ENCODE results near the gene ITIH1. TPM values are rescaled to one million over a fixed set of nuclear protein-coding genes. Genes with fewer than 3 reads are reported as not detected.

ITIH1 gene
- polyA plus RNA-seq, 2 of the 4 experiments (the other 2 are of a cell fraction) = not detected

GRCh38 chr3:52839268-52839575 lies 61.8 kb downstream of the ITIH1 start:
- FAIRE-seq (no peak), DNase-seq (ENCODE audit: low read depth in 1 of 2, low spot score in 1 of 2) (no peak), ATAC-seq (no peak)
- POLR2A ChIA-PET = no interaction called here
- Histone ChIP-seq H3K4me1 (no peaks in the 10 kb centered on the region), H3K4me3 (no peak overlapping the region), H3K4me2 (no peak overlapping the region), H3K9me3 (no peaks in the 10 kb centered on the region), H3K27ac (no peak overlapping the region)
- WGBS (ENCODE audit: missing lambda C conversion rate) = 75% methylated on average over 2 of the region's 2 CpGs
- TF ChIP-seq CHD2 (IDR thresholded peaks at IDR 0.05; ENCODE audit: low read length, partially characterized antibody) = no peak
- no peak for TF ChIP-seq ZFP36 (IDR thresholded peaks at IDR 0.05; ENCODE audit: borderline replicate concordance, partially characterized antibody)
- no peak for TF ChIP-seq EHMT2 (IDR thresholded peaks at IDR 0.05; ENCODE audit: low read depth)
- TF ChIP-seq NFE2L2 (conservative IDR thresholded peaks at IDR 0.05; ENCODE audit: low read length) = no peak
- CTCF ChIA-PET = interaction anchor here (1.1 to 1.6 kb wide), 4 partner anchors 9 to 14 kb away, joined by 3 to 6 read pairs (median 4); no protein-coding TSS in a partner anchor

- CTCF ChIA-PET = interaction anchor here (1.1 to 3.0 kb wide), 3 partner anchors 8 to 11 kb away, joined by 3 to 10 read pairs (median 3); no protein-coding TSS in a partner anchor
- ATAC-seq = no peak
- Histone ChIP-seq H3K4me2 (no peak overlapping the region), H3K4me3 (no peak overlapping the region), H3K27ac (no peak overlapping the region), H3K4me1 (no peaks in the 10 kb centered on the region), H3K9me3 (no peaks in the 10 kb centered on the region)
- WGBS (ENCODE audit: missing lambda C conversion rate) = 81% methylated on average over 23 of the region's 23 CpGs
- TF ChIP-seq HOXB5 (CRISPR knock-in tag; IDR thresholded peaks at IDR 0.05) (no peak), EHMT2 (IDR thresholded peaks at IDR 0.05; ENCODE audit: low read depth) (no peak), ATOH8 (CRISPR knock-in tag; IDR thresholded peaks at IDR 0.05; ENCODE audit: low read depth) (no peak), HES2 (IDR thresholded peaks at IDR 0.05) (no peak), POLR2AphosphoS2 (conservative IDR thresholded peaks at IDR 0.05; ENCODE audit: low read length) (no peak)
- no peak for DNase-seq (ENCODE audit: low read depth in 1 of 2, low spot score in 1 of 2)
- POLR2A ChIA-PET = no interaction called here
- FAIRE-seq = no peak
Observed at GRCh38 chr3:52839892-52840545, 62.6 kb downstream of the ITIH1 start.

DNA sequence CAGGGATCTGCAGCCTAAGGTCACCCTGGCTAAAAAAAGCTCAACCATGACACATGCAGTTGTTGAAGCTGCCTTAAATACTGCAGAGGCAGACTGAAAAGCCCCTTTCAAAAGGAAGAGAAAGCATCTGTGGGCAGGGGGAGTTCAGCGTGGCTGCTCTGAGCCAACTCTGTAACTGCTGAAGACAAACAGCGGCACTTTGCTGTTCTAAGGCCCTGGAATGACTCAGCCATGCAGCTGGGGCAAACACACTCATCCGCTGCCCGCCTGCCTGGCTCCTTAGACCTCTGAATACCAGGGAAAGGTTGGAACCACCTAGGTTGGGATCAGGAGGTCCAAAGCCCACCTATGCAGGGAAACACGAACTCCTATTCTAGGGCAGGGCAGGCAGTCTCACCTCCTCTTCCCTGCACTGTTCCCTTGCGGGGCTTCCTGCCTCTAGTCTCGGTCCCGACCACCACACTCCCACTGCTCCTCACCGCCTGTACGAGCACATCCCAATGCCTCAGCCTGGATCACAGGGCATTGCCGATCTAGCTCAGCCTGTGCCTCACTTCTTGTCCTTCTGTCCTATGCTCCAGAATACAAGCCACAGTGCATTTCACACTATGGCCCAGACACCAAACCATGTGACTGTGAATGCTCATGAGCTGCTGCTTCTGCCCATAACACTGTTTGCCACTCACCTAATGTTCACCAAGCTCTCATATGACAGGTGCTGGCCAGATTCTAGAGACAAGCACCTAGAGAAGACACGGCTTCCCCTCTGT lies 64.0 kb downstream of the ITIH1 start:
- ATAC-seq = no peak
- no peak for DNase-seq (ENCODE audit: low read depth in 1 of 2, low spot score in 1 of 2)
- no peak for FAIRE-seq
- no peak overlapping the region for H3K4me2 ChIP-seq
- H3K27ac ChIP-seq = no peak overlapping the region
- TF ChIP-seq FOXS1 (CRISPR knock-in tag; IDR thresholded peaks at IDR 0.05) (no peak), MAX (IDR thresholded peaks at IDR 0.05) (no peak)
- TF ChIP-seq, protein P1, sequence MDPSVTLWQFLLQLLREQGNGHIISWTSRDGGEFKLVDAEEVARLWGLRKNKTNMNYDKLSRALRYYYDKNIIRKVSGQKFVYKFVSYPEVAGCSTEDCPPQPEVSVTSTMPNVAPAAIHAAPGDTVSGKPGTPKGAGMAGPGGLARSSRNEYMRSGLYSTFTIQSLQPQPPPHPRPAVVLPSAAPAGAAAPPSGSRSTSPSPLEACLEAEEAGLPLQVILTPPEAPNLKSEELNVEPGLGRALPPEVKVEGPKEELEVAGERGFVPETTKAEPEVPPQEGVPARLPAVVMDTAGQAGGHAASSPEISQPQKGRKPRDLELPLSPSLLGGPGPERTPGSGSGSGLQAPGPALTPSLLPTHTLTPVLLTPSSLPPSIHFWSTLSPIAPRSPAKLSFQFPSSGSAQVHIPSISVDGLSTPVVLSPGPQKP (IDR thresholded peaks at IDR 0.05; ENCODE audit: low read depth, low read length) = no peak
- no peak overlapping the region for H3K4me3 ChIP-seq
- H3K9me3 ChIP-seq = no peaks in the 10 kb centered on the region
- POLR2A ChIA-PET = no interaction called here
- CTCF ChIA-PET = interaction anchor here (0.7 to 3.0 kb wide), 3 partner anchors 9 to 102 kb away, joined by 3 to 10 read pairs (median 3); no protein-coding TSS in a partner anchor
- H3K4me1 ChIP-seq = no peaks in the 10 kb centered on the region
- WGBS (ENCODE audit: missing lambda C conversion rate) = 82% methylated on average over 10 of the region's 12 CpGs

Small RNAs within 50 kb of the gene (small RNA-seq; reads per million reads assigned to genes)
- gene AC006254.2 = 0 reads per million in 6 experiments
- gene MUSTN1 = 0 reads per million in 6 experiments

Other genes with a start within 250 kb of the ITIH1 start
- gene NT5DC2, start 243.7 kb upstream of the ITIH1 start, polyA plus RNA-seq (2011; rRNA removed) = 23.2 and 50.4 TPM in 2 replicates
- gene NT5DC2, start 243.7 kb upstream of the ITIH1 start, polyA plus RNA-seq (2017; fragmentation: RNase III; extraction: RNeasy Plus Mini Kit Qiagen cat#74134 plus additional on column Dnase treatment) = 71.6 to 82.0 TPM (median 81.1 TPM) in 3 replicates
- 9.3 and 11.7 TPM in 2 replicates for gene UQCC5, start 241.0 kb upstream of the ITIH1 start, polyA plus RNA-seq (2011; rRNA removed)
- 60.8 to 66.7 TPM (median 63.3 TPM) in 3 replicates for gene UQCC5, start 241.0 kb upstream of the ITIH1 start, polyA plus RNA-seq (2017; fragmentation: RNase III; extraction: RNeasy Plus Mini Kit Qiagen cat#74134 plus additional on column Dnase treatment)
- 21.6 and 24.9 TPM in 2 replicates for gene PBRM1, start 91.7 kb upstream of the ITIH1 start, polyA plus RNA-seq (2011; rRNA removed)
- gene PBRM1, start 91.7 kb upstream of the ITIH1 start, polyA plus RNA-seq (2017; fragmentation: RNase III; extraction: RNeasy Plus Mini Kit Qiagen cat#74134 plus additional on column Dnase treatment) = 15.0 to 16.7 TPM (median 15.4 TPM) in 3 replicates
- gene GNL3, start 91.6 kb upstream of the ITIH1 start, polyA plus RNA-seq (2011; rRNA removed) = 125 and 139 TPM in 2 replicates
- 123 to 146 TPM (median 125 TPM) in 3 replicates for gene GNL3, start 91.6 kb upstream of the ITIH1 start, polyA plus RNA-seq (2017; fragmentation: RNase III; extraction: RNeasy Plus Mini Kit Qiagen cat#74134 plus additional on column Dnase treatment)
- 58.5 and 74.9 TPM in 2 replicates for gene GLT8D1, start 71.8 kb upstream of the ITIH1 start, polyA plus RNA-seq (2011; rRNA removed)
- 37.3 to 40.2 TPM (median 37.8 TPM) in 3 replicates for gene GLT8D1, start 71.8 kb upstream of the ITIH1 start, polyA plus RNA-seq (2017; fragmentation: RNase III; extraction: RNeasy Plus Mini Kit Qiagen cat#74134 plus additional on column Dnase treatment)
- 140 and 180 TPM in 2 replicates for gene SPCS1, start 71.5 kb upstream of the ITIH1 start, polyA plus RNA-seq (2011; rRNA removed)
- gene SPCS1, start 71.5 kb upstream of the ITIH1 start, polyA plus RNA-seq (2017; fragmentation: RNase III; extraction: RNeasy Plus Mini Kit Qiagen cat#74134 plus additional on column Dnase treatment) = 181 to 184 TPM (median 183 TPM) in 3 replicates
- 19.4 and 20.2 TPM in 2 replicates for gene NEK4, start 6.7 kb upstream of the ITIH1 start, polyA plus RNA-seq (2011; rRNA removed)
- 11.4 to 12.1 TPM (median 11.4 TPM) in 3 replicates for gene NEK4, start 6.7 kb upstream of the ITIH1 start, polyA plus RNA-seq (2017; fragmentation: RNase III; extraction: RNeasy Plus Mini Kit Qiagen cat#74134 plus additional on column Dnase treatment)
- 0.09 TPM in 1 of 2 replicates, not detected in the other for gene ITIH3, start 17.2 kb downstream of the ITIH1 start, polyA plus RNA-seq (2011; rRNA removed)
- 0.04 TPM in 1 of 3 replicates, not detected in the others for gene ITIH3, start 17.2 kb downstream of the ITIH1 start, polyA plus RNA-seq (2017; fragmentation: RNase III; extraction: RNeasy Plus Mini Kit Qiagen cat#74134 plus additional on column Dnase treatment)
- gene ITIH4, start 53.1 kb downstream of the ITIH1 start, polyA plus RNA-seq (2011; rRNA removed) = 0.79 and 0.88 TPM in 2 replicates
- 0.79 to 1.3 TPM (median 0.89 TPM) in 3 replicates for gene ITIH4, start 53.1 kb downstream of the ITIH1 start, polyA plus RNA-seq (2017; fragmentation: RNase III; extraction: RNeasy Plus Mini Kit Qiagen cat#74134 plus additional on column Dnase treatment)
- not detected in 2 replicates for gene MUSTN1, start 57.4 kb downstream of the ITIH1 start, polyA plus RNA-seq (2011; rRNA removed)
- gene MUSTN1, start 57.4 kb downstream of the ITIH1 start, polyA plus RNA-seq (2017; fragmentation: RNase III; extraction: RNeasy Plus Mini Kit Qiagen cat#74134 plus additional on column Dnase treatment) = not detected in 3 replicates
- 5.0 and 5.2 TPM in 2 replicates for gene STIMATE, start 119.9 kb downstream of the ITIH1 start, polyA plus RNA-seq (2011; rRNA removed)
- 5.5 to 7.6 TPM (median 7.2 TPM) in 3 replicates for gene STIMATE, start 119.9 kb downstream of the ITIH1 start, polyA plus RNA-seq (2017; fragmentation: RNase III; extraction: RNeasy Plus Mini Kit Qiagen cat#74134 plus additional on column Dnase treatment)

Data from A549 (cell line).